Uterus (tissue), 2 donors: ENCODE data around the gene NET1.

Experiments
- POLR2A ChIP-seq, 2 donors: fragments of 450-650 bp; IDR thresholded peaks; one replicate each; pipeline ENCODE4 v1.6.1; 2016; ENCODE audit warnings: antibody characterized with exemption in 2 of 2, mild to moderate bottlenecking in 1 of 2, moderate library complexity in 1 of 2
- TF ChIP-seq, protein P1 (sequence below), 4 experiments: fragments of 200-600 bp in 2 of 4; fragments of 450-650 bp in 2 of 4; sonication (generic) in 2 of 4; IDR thresholded peaks; one replicate each; pipeline ENCODE4 v1.5.1; 2016 to 2019; ENCODE audit warnings: antibody characterized with exemption in 4 of 4, mild to moderate bottlenecking in 2 of 4, moderate library complexity in 1 of 4

DNA sequence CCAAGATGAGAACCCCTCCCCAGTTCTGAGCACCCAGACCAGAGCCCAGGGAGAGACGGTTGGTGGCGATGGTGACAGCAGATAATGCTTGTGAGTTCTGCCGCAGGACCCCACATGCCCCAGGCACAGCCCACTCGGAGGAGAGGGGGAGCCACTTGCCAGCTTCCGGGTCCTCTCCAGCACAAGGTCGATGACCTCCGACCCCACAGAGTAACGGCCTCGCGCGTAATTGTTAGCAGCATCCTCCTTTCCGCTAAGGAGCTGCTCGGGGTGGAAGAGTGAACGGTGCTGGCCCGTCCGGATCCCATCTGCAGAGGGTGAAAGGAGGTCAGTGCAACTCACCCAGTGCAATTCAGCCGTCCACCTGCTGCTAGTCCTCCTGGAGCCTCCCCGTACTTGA lies 17.2 kb upstream of the NET1 start:
- TF ChIP-seq, protein P1, sequence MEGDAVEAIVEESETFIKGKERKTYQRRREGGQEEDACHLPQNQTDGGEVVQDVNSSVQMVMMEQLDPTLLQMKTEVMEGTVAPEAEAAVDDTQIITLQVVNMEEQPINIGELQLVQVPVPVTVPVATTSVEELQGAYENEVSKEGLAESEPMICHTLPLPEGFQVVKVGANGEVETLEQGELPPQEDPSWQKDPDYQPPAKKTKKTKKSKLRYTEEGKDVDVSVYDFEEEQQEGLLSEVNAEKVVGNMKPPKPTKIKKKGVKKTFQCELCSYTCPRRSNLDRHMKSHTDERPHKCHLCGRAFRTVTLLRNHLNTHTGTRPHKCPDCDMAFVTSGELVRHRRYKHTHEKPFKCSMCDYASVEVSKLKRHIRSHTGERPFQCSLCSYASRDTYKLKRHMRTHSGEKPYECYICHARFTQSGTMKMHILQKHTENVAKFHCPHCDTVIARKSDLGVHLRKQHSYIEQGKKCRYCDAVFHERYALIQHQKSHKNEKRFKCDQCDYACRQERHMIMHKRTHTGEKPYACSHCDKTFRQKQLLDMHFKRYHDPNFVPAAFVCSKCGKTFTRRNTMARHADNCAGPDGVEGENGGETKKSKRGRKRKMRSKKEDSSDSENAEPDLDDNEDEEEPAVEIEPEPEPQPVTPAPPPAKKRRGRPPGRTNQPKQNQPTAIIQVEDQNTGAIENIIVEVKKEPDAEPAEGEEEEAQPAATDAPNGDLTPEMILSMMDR (IDR thresholded peaks at IDR 0.05) = no peak
- TF ChIP-seq POLR2A (IDR thresholded peaks at IDR 0.05) = no peak
